ENCODE results near the gene ADD2.

- TF ChIP-seq EZH2 (IDR thresholded peaks at IDR 0.05; ENCODE audit: insufficient read depth, poor library complexity, severe bottlenecking) (no peak), EZH2phosphoT487 (IDR thresholded peaks at IDR 0.05; ENCODE audit: insufficient read depth, low read depth) (no peak)
These were observed 22.6 kb downstream of the ADD2 start for GRCh38 chr2:70745276-70745825.

Data from GM23248 (cell line).